T-helper 2 cell treated with Interferon-gamma antibody and Interleukin-4, amounts not matched to agents 5 μg/mL and 100 μg/mL, for 36 hours (primary cell): ENCODE data around the gene CASP2.
"Not testable (repeated sequence)": the region's sequence is repeated elsewhere in the genome, so short reads cannot be mapped to it uniquely, and the experiment has no call there.

Experiments
- DNase-seq: peaks from one replicate; pipeline ENCODE4 v3.0.0; 2021; ENCODE audit warnings: low spot score
- H3K27ac Mint-ChIP-seq: one replicate; pipeline ENCODE4 v1.8.0; 2021; ENCODE audit warnings: mild to moderate bottlenecking, mixed read lengths
- H3K27me3 Mint-ChIP-seq: one replicate; pipeline ENCODE4 v1.8.0; 2021; ENCODE audit warnings: low read depth, mixed read lengths
- H3K36me3 Mint-ChIP-seq: one replicate; pipeline ENCODE4 v1.8.0; 2021; ENCODE audit warnings: low read depth, mixed read lengths
- H3K4me1 Mint-ChIP-seq: one replicate; pipeline ENCODE4 v1.8.0; 2021; ENCODE audit warnings: low read depth, mixed read lengths
- H3K4me3 Mint-ChIP-seq: one replicate; pipeline ENCODE4 v1.8.0; 2022; ENCODE audit warnings: mild to moderate bottlenecking, moderate library complexity, mixed read lengths
- H3K9me3 Mint-ChIP-seq: one replicate; pipeline ENCODE4 v1.8.0; 2021; ENCODE audit warnings: mixed read lengths

CASP2 gene

DNA sequence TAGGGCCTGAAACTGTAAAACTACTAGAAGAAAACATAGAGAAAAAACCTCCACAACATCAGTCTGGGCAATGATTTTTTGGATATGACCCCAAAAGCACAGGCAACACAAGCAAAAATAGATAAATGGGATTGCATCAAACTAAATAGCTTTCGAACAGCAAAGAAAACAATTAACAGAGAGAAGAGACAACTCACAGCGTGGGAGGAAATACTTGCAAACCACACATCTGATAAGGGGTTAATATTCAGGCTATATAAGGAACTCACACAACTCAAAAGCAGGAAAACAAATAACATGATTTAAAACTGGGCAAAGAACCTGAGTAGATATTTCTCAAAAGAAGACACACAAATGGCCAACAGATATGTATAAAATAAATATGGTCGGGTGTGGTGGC lies 32.6 kb upstream of the CASP2 start:
- Mint-ChIP-seq H3K36me3 (peaks cover 33% of the 10 kb centered on the region), H3K9me3 (peaks cover 42% of the 10 kb centered on the region), H3K4me3 (peak overlapping the region; percentile 72), H3K27me3 (no peaks in the 10 kb centered on the region), H3K27ac (peak overlapping the region; percentile 84), H3K4me1 (peaks cover 74% of the 10 kb centered on the region)
- DNase-seq: no peak

- Mint-ChIP-seq H3K27me3 (no peaks in the 10 kb centered on the region), H3K9me3 (peaks cover 35% of the 10 kb centered on the region), H3K27ac (no peak overlapping the region), H3K4me1 (peaks cover 70% of the 10 kb centered on the region), H3K4me3 (no peak overlapping the region), H3K36me3 (peaks cover 28% of the 10 kb centered on the region)
- no peak for DNase-seq
Observed at GRCh38 chr7:143256325-143256724, 31.8 kb upstream of the CASP2 start.

DNA sequence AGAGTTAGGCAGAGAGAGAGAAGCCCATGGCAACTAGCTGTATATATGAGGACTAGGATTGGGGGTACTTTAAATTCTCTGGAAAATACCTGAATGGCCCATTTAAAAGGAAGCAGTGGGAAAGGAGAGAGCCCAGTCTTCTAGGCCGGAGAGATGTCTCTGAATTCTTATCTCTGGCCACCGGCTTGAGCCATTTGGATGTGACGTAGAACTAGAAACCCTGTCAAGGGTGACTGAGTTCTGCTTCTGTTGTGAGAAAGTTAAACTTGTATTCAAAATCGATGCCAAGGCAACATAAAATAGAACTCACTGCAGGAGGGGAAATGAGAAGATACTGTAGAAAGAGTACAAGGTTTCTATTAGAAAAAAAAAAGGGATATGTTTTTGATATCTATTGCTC lies 31.2 kb upstream of the CASP2 start:
- DNase-seq: no peak
- Mint-ChIP-seq H3K27ac (no peak overlapping the region), H3K4me3 (no peak overlapping the region), H3K4me1 (peaks cover 68% of the 10 kb centered on the region), H3K36me3 (peaks cover 25% of the 10 kb centered on the region), H3K9me3 (peaks cover 33% of the 10 kb centered on the region), H3K27me3 (no peaks in the 10 kb centered on the region)

GRCh38 chr7:143257501-143257900 lies 30.6 kb upstream of the CASP2 start:
- peaks cover 29% of the 10 kb centered on the region for H3K9me3 Mint-ChIP-seq
- no peak overlapping the region for H3K27ac Mint-ChIP-seq
- DNase-seq: no peak
- no peak overlapping the region for H3K4me3 Mint-ChIP-seq
- no peaks in the 10 kb centered on the region for H3K27me3 Mint-ChIP-seq
- H3K36me3 Mint-ChIP-seq: peaks cover 21% of the 10 kb centered on the region
- H3K4me1 Mint-ChIP-seq: peaks cover 65% of the 10 kb centered on the region

DNA sequence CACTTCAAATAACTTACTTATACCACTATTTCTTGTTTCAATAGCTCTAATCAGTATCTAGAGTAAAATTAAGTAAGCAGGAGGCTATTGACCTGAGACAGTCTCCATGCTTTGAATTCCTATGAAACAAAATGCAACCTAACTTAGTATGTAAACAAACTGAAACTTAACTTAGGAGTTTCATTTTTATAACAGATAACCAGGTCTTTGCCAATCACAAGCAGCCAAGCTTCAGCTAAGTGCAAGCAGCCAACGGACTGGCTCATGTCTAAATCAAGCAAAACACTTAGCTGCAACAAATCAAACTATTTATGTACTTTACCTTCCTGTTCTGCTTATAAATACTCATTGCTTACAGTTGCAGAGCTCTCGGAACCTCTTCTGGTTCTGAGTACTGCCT lies 29.3 kb upstream of the CASP2 start:
- Mint-ChIP-seq H3K9me3 (peaks cover 18% of the 10 kb centered on the region), H3K27ac (peak overlapping the region; percentile 83), H3K27me3 (no peaks in the 10 kb centered on the region), H3K36me3 (peaks cover 16% of the 10 kb centered on the region), H3K4me3 (peak overlapping the region; percentile 73), H3K4me1 (peaks cover 59% of the 10 kb centered on the region)
- DNase-seq: no peak

DNA sequence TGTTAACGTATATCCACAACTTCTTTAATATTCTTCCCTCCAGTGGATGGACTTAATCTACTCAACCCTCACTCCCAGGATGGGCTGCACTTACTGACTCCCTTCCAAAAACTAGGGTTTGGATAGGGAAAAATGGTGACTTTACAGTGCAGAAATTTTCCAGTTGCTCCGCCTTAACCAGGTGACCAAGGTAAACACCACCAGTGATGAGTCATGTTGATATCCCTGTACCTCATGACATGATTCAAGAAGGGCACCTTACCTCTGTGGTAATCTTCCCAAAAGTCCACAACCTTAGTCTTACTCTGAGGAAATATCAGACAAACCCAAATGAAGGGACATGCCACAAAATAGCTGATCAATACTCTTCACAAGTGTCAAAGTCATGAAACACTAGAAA lies 28.4 kb upstream of the CASP2 start:
- Mint-ChIP-seq H3K4me3 (peak overlapping the region; percentile 2), H3K4me1 (peaks cover 60% of the 10 kb centered on the region), H3K27ac (peak overlapping the region; percentile 83), H3K9me3 (peaks cover 11% of the 10 kb centered on the region), H3K36me3 (peaks cover 19% of the 10 kb centered on the region), H3K27me3 (no peaks in the 10 kb centered on the region)
- no peak for DNase-seq

- peaks cover 55% of the 10 kb centered on the region for H3K4me1 Mint-ChIP-seq
- DNase-seq: no peak
- peaks cover 6% of the 10 kb centered on the region for H3K9me3 Mint-ChIP-seq
- peak overlapping the region; percentile 97 for H3K4me3 Mint-ChIP-seq
- peaks cover 35% of the 10 kb centered on the region for H3K36me3 Mint-ChIP-seq
- H3K27ac Mint-ChIP-seq: peak overlapping the region; percentile 65
- H3K27me3 Mint-ChIP-seq: no peaks in the 10 kb centered on the region
Observed at GRCh38 chr7:143261901-143262300, 26.2 kb upstream of the CASP2 start.

DNA sequence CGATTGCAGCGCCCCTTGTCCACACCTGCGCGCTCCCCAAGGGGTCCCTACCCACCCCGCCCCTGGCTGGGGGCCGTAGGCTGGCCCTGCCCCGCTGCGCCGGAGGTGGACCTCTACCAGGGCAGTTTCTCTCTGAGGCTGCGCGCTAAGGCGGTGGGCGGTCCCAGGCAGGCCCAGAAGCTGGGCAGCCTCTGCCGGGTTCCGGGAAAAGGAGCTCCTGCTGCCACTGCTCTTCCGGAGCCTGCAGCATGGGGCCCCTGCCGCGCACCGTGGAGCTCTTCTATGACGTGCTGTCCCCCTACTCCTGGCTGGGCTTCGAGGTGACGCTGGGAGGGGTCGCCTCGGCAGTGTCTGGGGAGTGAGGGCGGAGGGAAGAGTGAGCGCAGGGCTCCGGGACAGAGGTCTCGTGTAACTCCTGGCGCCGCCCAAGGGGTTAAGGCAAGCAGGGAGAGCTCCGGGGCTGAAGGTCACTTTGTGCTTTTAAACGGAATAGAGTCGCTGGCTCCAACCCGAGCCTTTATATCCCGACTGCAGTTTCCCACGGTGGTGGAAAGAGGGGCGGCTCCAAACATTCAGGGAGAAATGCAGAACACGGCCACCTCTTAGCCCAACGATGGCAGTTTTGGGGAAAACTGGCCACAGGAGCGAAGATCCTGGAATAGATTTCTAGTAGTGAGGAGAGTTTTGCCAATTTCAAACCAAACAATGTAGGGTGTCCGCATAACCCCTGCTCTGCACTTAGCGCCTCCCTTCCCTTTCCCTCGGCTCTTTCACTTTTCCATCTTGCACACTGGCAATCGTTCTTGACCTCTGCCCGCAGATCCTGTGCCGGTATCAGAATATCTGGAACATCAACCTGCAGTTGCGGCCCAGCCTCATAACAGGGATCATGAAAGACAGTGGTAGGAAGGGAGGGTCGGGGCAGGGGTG lies 24.6 kb upstream of the CASP2 start, which contains the start of gene GSTK1:
TSS of gene GSTK1 (plus strand) at position 176 of the 930 bp plus-strand sequence. CDS start at position 249, 73 bp downstream.
- Mint-ChIP-seq H3K27ac (peak within 1 kb of the TSS; percentile 89), H3K4me1 (peaks cover 61% of the 10 kb centered on the region), H3K27me3 (no peaks in the 10 kb centered on the region), H3K9me3 (peaks cover 6% of the 10 kb centered on the region), H3K36me3 (peaks cover 51% of the 10 kb centered on the region), H3K4me3 (peak within 1 kb of the TSS; percentile 97)
- DNase-seq: peak; percentile 86

GRCh38 chr7:143264196-143264568 lies 24.0 kb upstream of the CASP2 start:
- Mint-ChIP-seq H3K4me1 (peaks cover 62% of the 10 kb centered on the region), H3K4me3 (peak overlapping the region; percentile 97), H3K36me3 (peaks cover 58% of the 10 kb centered on the region), H3K27ac (peak overlapping the region; percentile 89)
- not testable (repeated sequence) for DNase-seq, H3K27me3 Mint-ChIP-seq, H3K9me3 Mint-ChIP-seq

DNA sequence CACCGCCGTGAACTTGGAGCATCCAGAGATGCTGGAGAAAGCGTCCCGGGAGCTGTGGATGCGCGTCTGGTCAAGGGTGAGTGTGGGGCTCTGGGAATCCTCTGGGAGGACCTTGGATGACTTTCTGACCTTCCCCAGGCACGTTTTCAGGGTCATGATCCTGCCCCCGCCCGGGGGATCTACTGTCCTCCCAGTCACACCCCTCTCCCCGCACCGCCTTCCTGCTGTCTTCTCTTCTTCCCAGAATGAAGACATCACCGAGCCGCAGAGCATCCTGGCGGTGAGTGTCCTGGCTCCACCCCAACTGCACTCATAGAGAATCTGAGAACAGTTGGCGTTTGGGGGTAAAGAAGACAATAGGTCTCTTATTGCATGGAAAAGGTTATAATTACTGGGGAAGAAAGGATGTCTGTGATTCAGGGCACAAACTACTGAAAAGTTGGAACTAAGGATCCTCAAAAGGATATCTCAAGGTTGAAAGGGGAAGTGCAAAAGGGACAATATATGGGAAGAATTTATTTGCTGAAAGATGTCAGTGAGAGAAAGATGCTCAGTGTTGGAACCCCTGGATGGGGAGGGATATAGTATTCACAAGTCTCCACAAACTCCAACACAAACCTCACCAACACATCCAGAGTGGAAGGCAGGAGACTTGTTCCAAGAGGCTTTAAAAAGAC lies 23.0 kb upstream of the CASP2 start:
- peaks cover 6% of the 10 kb centered on the region for H3K9me3 Mint-ChIP-seq

GRCh38 chr7:143269251-143269650 lies 18.9 kb upstream of the CASP2 start:
- H3K4me1 Mint-ChIP-seq: peaks cover 53% of the 10 kb centered on the region
- no peaks in the 10 kb centered on the region for H3K27me3 Mint-ChIP-seq
- no peak for DNase-seq
- H3K9me3 Mint-ChIP-seq: no peaks in the 10 kb centered on the region
- H3K36me3 Mint-ChIP-seq: peaks cover 64% of the 10 kb centered on the region
- H3K27ac Mint-ChIP-seq: peak overlapping the region; percentile 11
- no peak overlapping the region for H3K4me3 Mint-ChIP-seq

More for the DNA sequence above, 23.0 kb upstream of the CASP2 start:
- Mint-ChIP-seq H3K27ac (peak overlapping the region; percentile 68), H3K4me1 (peaks cover 61% of the 10 kb centered on the region), H3K4me3 (peak overlapping the region; percentile 97), H3K27me3 (no peaks in the 10 kb centered on the region), H3K36me3 (peaks cover 66% of the 10 kb centered on the region)
- no peak for DNase-seq

DNA sequence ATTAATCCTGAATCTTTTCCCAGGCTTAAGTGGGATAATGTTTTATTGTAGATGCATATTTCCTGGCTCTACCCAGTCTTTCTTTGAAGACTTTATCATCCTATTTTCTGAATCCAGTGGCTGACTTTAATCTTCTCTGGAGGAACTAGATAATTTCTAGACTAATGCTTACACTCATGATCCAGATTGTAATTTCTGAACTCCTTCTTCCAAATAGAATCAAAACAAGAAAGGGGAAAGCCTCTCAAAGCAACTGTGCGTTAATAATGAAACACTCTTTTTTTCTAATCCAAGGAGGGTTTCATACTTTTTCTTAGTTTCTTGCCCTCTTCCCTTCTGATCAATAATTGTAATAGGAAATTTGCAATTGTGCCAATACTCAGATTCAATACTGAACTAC lies 16.9 kb upstream of the CASP2 start:
- Mint-ChIP-seq H3K27ac (no peak overlapping the region), H3K4me3 (no peak overlapping the region), H3K27me3 (no peaks in the 10 kb centered on the region), H3K9me3 (no peaks in the 10 kb centered on the region), H3K4me1 (peaks cover 37% of the 10 kb centered on the region), H3K36me3 (peaks cover 47% of the 10 kb centered on the region)
- no peak for DNase-seq

DNA sequence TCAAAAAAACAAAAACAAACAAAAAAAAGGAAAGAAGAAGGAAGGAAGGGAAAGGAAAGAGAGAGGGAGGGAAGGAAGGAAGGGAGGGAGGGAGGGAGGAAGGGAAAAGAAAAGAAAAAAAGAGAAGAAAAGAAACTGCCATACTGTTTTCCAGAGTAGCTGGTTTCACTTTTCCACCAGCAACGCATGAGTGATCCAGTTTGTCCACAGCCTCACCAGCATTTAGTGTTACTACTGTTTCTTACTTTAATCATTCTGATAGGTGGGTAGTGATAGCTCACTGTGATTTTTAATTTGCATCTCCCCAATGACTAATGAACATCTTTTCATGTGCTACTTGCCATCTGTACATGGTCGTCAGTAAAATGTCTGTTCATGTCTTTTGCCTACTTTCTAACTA lies 15.3 kb upstream of the CASP2 start:
- no peak for DNase-seq
- Mint-ChIP-seq H3K4me3 (no peak overlapping the region), H3K27ac (no peak overlapping the region), H3K4me1 (peaks cover 28% of the 10 kb centered on the region), H3K9me3 (no peaks in the 10 kb centered on the region), H3K27me3 (no peaks in the 10 kb centered on the region), H3K36me3 (peaks cover 33% of the 10 kb centered on the region)
